ENCODE data around the gene PRR5L.

DNA sequence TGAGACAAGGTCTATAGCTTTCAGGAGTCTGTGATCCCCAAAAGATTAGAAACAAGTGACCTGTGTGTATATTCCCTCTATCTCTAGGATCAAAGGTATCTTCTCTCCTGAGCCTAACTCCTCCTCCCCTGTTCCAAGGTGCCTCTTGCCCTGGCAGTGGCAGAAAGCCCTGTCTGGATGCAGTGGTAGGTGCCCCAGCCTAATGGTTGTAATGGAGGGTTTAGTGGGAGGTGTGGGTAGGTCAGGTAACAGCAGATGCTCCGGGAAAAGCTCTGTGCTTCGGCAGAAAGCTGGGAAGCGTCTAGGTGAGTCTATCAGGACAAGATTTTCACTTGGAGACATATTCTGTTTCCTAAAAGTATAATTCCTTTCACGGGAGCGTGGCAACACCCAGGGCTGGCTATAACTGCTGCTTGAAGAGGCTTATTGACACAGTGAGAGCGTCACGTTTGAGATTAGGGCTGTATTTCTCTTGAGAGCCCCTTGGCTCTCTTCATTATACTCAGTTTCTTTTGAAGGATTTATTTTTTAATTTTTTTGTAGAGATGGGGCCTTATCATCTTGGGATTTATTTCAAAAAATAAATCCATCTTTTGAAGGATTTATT lies 49.5 kb downstream of the PRR5L start:
- no peak for TF ChIP-seq ZNF384 (IDR thresholded peaks at IDR 0.05)
- TF ChIP-seq FOXA1 (IDR thresholded peaks at IDR 0.05): no peak
- no peak for TF ChIP-seq LEF1 (IDR thresholded peaks at IDR 0.05; ENCODE audit: borderline replicate concordance)
- TF ChIP-seq, protein P1, sequence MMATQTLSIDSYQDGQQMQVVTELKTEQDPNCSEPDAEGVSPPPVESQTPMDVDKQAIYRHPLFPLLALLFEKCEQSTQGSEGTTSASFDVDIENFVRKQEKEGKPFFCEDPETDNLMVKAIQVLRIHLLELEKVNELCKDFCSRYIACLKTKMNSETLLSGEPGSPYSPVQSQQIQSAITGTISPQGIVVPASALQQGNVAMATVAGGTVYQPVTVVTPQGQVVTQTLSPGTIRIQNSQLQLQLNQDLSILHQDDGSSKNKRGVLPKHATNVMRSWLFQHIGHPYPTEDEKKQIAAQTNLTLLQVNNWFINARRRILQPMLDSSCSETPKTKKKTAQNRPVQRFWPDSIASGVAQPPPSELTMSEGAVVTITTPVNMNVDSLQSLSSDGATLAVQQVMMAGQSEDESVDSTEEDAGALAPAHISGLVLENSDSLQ (IDR thresholded peaks at IDR 0.05): no peak
- no peak for TF ChIP-seq NFRKB (IDR thresholded peaks at IDR 0.05)
- TF ChIP-seq ARNT (IDR thresholded peaks at IDR 0.05): no peak
- no peak for TF ChIP-seq FOXK2 (IDR thresholded peaks at IDR 0.05)
- no peak for TF ChIP-seq BHLHE40 (IDR thresholded peaks at IDR 0.05; ENCODE audit: borderline replicate concordance)
- no peak for TF ChIP-seq TARDBP (IDR thresholded peaks at IDR 0.05)
- no peak for TF ChIP-seq CTBP1 (IDR thresholded peaks at IDR 0.05; ENCODE audit: borderline replicate concordance)

All from HEK293T (cell line).